A549 treated with RU486 at 1 μM for 4 hours (cell line): ENCODE data around the gene WASF3. TPM values are rescaled to one million over a fixed set of nuclear protein-coding genes. Genes with fewer than 3 reads are reported as not detected.

Source experiments
- total RNA-seq: library from RNA; stranded (reverse); fragments of 200-300 nt; extraction: Qiagen RNA extraction; gene quantifications from 5 replicates; pipeline ENCODE4 v1.2.3, GENCODE V29; 2022; ENCODE audit warnings: low read depth

Gene WASF3, protein sequence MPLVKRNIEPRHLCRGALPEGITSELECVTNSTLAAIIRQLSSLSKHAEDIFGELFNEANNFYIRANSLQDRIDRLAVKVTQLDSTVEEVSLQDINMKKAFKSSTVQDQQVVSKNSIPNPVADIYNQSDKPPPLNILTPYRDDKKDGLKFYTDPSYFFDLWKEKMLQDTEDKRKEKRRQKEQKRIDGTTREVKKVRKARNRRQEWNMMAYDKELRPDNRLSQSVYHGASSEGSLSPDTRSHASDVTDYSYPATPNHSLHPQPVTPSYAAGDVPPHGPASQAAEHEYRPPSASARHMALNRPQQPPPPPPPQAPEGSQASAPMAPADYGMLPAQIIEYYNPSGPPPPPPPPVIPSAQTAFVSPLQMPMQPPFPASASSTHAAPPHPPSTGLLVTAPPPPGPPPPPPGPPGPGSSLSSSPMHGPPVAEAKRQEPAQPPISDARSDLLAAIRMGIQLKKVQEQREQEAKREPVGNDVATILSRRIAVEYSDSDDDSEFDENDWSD
- total RNA-seq = 0.08 to 0.25 TPM (median 0.11 TPM) in 5 replicates

DNA sequence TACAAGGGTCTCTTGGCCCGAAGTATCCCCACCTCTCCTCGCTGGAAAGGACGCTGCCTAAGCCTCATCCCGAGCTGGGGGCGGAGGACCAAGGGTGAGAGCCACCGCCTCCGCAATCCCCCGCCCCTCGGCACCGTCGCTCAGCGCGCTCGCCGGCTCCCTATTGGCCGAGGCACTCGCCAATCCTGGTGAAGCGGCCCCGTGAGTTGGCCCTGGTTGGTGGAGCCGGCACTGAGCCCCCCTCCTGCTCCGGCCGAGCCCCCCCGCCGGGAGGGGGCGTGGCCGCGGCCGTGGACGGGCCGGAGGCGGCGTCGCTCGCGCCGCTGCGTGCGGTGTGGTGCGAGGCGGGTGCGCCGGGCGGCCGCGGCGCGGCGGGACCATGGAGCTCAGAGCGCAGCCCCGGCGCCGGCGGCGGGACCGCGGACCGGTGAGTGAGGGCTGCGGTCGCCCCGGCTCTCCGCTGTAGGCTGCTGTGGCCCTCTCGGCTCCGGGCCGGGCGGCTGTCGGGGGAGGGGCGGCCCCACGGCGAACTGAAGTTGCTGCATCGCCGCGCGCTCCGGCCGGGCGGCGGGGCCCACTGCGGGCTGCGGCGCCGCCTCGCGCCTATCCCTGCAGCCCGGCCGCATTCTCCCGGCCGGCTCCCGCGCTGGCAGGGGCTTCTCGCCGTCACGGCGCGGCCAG lies at the start of gene WASF3:
WASF3 (plus strand) TSS at position 291 of the 681 bp plus-strand sequence. CDS start 84,588 bp downstream, outside the sequence.

Other genes starting within 250 kb of the WASF3 start
- gene GPR12, start 203.1 kb downstream of the WASF3 start, total RNA-seq = not detected in 5 replicates